GM21786 (cell line): Measurements from ENCODE around the gene PIK3R4.

Experiments used
- ATAC-seq: cut with Tn5 transposase; IDR thresholded peaks from one replicate; pipeline ENCODE4 v1.9.1; 2021; ENCODE audit not compliant: unreplicated experiment

PIK3R4 gene

DNA sequence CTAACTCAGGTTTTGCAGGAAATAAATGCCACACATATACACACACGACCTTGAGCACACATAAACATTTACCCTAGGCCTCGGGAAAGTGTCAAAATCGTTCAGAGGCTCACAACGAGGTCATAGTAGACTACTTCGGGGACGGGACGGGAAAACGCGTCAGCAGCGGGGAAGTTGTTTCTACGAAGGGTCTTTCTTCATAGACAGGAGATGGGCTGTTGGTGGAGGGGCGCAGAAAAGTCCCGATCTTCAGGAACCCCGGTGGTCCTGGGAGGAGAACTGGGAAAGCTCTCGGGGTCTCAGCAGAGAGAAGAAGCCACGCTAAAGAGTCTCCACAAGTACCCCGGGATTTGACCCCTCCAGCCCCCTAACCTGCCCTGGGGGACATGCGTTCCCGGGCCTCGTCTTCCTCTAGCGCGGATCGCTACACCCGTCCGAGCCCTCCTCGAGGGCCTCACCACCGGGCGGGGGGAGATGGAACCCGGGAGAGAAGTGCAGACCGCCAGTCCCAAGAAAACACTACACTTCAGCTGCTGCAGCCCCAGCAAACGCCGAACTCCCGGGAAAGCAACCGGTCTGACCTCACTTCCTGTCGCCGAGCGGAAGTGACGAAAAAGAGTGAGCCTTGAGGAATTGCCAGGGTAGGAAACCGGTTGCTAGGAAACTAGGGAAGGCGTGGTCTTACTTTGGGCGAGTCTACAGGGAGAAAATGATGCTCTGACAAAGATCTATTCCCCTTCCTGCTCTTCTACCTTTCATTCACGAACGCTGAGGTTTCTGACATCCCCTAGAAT is at the start of gene PIK3R4:
Gene PIK3R4, minus strand, starts transcription at position 584 of the 794 bp plus-strand sequence. CDS start 1,611 bp downstream, outside the sequence.
- ATAC-seq, result peak; percentile 96

DNA sequence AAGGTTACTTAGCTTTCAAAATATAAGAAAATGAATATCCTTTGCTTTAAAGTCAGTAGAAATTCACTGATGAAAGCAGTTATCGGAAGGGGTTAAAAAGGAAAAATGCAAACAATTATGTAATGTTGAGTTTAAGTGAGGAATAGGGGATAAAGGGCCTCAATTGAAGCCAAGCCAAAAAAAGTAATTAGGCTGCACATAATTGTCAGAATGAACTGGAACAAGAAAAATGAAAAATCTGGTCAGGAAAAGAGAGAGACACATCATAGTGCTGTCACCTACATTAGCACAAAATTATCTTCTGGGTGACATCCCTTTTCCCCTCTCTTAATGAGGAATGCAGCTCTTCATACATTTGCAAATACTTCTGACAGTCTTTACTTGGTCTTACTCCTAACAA is 48.8 kb upstream of the PIK3R4 start:
- no peak for ATAC-seq

DNA sequence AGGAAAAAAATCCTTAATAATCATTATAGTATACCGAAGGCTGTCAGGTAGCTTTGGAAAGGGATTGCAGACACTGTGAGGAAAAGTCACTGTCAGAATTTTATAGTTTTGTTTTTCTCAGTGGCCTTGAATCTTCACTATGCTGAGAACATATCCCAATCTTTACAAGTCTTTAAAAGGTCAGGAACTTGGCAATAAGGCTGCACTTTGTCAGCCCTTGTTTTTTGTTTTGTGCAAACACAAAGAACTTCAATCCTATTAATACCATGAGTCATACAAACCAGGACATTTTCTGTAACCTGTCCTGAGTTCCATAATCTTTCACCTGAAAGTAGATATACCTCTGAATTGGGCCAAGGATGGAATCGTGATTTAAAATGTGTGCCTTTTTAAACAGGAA is 45.6 kb upstream of the PIK3R4 start:
- no peak for ATAC-seq

DNA sequence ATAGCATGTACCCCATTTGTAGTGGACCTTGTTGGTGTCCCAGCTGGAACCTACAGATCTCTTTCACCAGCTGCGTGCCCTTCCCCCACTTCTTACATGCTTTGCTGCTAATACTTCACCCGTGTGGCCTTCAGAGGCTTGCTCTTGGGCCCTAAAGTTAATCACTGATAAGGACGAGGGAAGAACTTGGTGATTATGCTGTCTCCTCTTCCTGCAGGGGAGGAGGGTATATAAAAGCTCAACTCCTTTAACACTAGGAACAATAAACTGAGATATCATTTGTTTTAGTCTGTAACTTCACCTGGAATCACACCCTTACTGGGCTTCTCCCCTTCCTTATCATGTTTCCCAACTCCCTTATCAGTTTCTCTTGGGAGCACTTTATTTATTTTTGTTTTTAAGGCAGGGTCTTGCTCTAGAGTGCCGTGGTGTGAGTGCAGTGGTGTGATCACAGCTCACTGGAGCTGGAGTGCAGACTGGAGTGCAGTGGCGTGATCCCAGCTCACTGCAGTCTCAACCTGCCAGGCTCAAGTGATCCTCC is 43.2 kb upstream of the PIK3R4 start:
- ATAC-seq, result no peak

DNA sequence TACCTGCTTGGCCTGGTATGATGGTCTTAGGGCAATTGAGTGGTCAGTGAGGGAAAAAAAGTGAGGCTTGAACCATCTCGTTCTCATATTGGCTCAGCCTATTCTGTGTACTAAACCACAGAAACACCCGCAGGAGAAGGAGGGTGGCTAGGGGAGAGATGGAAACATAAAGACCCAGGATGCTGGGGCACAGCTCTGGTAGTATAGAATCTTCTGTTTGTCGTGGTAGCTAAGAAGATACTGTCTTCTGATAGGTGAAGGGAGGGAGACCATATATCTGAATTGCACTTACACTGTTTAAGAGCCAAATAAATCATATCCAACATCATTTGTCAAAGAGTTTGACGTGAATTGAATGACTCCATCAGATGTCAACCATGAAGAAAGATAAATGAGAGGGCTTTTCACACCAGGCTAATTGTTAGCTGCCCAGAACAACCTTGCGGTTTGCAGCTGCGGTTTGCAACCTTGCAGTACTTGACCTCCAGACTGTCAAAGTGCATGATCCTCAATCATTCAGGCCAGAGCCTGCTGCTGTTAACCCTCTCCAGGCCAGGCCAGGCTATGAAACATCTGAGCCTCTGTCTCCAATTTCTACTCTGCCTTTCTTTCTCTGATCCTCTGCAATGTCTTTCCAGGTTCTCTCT is 40.9 kb upstream of the PIK3R4 start:
- no peak for ATAC-seq

DNA sequence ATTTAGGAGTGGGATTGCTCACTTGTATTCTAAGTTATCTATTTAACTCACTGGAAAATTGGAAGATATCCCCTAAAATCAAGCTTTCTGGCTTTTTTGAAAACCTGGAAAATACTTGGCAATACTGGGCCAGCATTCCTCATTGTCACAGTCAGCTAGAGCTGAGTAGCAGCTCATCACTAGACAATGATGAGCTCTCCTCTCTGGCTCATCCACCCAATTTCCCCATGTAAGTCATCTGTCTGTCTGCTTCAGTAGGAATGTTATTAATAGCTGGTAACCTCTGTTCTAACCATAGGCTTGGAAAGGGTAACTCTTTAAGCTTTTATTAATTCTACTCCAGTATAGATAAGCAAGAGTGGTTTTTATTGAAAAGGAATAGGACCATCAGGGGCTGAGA is 39.7 kb upstream of the PIK3R4 start:
- no peak for ATAC-seq

DNA sequence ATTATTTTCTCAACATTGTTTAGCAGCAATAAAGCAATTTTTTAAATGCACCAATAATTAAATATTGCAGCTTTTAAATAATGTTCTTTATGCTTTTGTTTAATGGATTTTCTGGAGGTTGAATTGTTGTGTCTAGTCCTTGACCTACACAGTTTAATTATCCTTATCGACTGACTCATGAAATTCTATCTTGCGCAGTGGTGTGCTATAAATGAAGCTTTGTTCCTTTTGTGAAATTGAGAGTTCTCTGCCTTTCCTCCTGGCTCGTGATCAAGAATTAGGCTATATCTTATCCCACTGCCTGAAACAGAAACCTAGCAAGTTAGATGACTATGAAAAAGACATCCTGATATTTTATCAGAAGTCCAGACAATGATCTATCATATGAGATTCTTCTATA is 37.0 kb upstream of the PIK3R4 start:
- ATAC-seq, result no peak

DNA sequence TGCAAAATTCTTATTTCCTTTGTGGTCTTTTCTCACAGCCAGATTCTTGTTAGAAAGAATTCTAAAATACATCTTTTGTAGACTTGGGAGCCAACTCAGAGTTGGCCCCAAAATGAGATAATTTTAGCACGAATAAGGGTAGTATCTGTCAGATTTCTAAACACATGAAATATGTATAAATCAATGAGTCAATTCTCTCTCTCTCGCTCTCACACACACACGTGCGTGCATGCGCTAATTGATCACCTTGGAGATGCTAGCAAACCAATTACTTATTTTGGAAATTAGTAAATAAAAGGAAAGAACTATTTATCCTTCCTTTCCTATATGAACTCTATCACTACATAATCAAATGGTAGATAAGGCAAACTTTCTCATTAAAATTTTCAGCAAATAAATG is 32.9 kb upstream of the PIK3R4 start:
- peak; percentile 21 for ATAC-seq

DNA sequence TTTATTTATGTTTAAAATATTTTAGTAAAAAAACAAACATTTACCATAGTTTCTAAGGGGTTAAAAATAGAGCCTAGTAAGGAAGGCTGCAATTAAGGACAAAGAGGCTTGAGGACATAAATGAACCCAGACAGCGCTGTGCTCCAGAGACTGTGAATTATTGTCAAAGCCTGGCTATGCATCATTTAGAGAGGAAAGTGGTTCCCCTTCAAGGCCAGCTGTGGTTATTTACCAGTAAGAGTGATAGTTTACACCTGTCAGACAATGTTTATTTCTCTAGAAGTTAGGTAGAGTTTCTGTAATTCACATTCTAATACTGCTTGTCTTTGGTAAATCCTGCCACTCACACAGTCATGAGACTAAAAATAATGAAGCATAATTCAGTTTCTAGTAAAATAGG is 32.4 kb upstream of the PIK3R4 start:
- peak; percentile 83 for ATAC-seq

DNA sequence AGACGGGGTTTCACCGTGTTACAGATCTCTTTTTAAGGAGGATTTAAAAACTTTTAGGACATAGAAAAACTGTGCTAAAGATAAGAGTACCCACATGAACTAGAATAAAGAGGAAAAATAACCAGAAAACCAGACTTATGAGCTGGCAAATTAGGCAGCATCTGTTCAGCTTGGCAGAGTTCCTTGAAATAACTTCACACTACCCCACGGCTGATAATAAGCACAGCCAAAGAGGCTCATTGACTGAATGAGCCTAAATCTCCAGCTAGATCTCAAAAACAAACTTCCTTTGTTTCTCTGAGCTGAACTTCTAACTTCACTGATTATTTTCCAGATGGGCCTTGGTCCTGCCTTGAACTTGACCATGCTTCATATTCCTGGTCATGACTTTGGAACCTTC is 26.7 kb upstream of the PIK3R4 start:
- no peak for ATAC-seq

DNA sequence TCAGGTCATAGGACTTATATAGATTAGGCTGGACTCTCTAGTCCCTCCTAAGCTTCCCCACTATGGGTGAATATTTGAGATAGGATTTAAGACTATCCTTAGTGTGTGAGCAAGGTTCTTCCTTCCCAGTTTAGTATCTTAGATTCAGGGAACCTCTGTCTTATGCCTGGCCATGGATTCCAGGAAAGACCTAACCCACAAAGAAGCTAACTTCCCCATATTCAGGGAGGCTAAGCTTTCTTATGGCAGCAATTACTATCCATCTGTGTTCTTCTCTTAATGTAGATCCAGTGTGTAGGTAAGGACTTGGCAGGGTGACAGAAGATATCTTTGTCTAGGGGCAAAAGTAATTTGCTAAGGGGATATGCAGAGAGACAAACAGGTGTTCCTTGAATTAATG is 25.5 kb upstream of the PIK3R4 start:
- no peak for ATAC-seq

DNA sequence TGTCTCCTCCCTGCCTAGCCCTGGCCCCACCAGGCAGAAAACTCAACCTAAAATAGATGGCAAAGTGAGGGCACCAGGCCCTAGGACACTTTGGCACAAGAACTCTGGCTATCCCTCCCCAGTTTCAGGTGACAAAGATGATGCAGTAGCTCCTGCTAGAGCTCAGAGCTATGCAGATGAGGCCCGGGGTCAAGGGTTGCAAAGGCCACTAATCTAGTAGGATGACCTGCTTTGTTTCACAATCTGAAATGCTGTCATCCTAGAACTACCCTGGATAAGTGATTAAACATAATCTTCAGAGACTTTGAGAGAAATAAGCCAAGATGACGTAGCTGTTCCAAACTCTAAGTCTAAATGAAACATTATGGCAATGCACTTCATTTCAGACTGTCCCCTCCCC is 24.0 kb upstream of the PIK3R4 start:
- no peak for ATAC-seq

DNA sequence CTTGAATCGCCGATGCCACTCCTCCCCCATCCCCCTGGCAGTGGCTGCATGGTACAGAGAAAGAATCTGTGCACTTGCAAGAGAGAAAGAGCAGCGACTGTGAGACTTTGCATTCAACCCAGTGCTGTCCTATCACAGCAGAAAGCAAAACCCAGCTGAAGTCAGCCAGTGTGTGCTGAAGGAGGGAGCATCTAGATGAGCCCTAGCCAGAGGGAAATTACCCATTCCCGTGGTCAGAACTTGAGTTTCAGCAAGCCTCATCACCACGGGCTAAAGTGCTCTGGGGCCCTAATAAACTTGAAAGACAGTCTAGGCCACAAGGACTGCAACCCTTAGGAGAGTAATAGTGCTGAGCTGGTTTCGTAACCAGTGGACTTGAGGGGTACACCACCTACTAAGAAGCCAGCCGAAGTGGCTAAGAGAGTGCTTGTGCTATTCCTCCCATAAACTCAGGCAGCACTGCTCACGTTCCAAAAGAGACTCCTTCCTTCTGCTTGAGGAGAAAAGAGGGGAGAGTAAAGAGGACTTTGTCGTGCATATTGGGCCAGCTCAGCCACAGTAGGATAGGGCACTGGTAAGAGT is 15.2 kb upstream of the PIK3R4 start:
- ATAC-seq, result no peak

DNA sequence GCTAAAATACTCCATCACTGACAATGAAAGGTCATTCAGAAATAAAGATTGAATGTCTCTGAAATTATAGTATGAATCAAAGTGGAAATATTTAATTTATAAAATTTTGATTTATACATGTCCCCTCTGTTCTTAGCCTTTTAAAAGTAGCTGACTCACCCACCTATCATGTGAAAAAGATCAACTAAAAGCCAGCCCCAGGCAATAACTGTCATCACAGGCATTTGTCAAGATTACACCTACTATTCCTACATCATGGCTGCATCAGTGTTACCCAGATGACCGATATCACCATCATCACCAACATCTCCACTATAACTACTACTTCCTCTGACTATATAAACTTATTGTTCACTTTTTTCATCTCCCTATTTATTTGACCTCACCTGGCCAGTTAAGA is 14.3 kb upstream of the PIK3R4 start:
- ATAC-seq, result no peak

DNA sequence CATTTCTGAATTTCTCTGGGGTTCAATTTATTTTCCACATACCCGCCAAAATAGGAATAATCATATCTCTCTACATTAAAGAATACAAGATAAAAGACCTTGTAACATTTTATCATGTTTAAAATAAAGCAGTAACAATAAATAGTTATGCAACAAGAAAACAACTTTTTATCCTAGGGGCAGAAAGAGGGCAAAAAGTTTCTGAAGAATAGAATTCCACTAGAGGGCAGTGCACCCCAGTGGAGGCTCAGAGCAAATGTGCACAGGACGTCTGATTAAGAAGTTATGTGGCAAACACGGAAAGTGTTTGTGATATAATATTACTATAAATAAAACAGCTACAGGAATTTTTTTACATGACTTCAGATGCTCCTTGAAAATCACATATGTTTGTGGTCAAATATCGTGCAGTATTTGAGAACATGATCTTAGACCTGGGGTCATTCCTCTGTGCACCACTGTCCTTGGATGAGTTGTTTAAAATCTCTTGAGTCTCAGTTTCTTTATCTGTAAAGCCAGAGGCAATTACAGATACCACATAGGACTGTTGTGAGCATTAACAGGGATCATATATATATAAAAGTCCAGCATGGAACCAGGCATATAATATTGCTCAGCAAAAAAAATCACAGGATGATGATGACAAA is 13.2 kb upstream of the PIK3R4 start:
- peak; percentile 51 for ATAC-seq

DNA sequence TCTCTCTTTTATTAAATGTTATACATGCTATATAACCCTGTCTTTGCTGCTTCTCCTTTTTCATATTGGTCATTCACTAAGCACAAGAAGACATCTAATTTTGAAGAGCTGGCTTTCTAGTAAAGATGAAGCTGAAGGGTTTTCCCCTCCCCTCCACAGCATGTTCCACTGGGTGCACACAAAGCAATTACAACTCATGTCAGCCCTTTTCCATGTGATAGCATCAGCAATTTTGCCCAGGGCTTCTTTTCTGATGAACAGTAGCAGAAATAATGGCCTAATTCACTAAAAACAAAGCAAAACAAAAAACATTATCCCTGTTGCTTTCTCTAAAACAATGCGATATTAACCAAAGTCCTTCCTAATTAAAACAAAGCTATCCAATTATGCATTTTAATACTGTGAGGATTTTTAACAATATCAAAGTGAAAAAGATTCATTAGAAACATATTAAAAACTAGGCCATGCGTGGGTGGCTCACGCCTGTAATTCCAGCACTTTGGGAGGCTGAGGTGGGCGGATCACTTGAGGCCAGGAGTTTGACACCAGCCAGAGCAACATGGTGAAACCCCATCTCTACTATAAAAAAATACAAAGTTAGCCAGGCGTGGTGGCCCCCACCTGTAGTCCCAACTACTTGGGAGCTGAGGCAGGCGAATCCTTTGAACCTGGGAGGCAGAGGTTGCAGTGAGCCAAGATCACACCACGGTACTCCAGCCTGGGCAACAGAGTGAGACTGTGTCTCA is 12.2 kb upstream of the PIK3R4 start:
- no peak for ATAC-seq

DNA sequence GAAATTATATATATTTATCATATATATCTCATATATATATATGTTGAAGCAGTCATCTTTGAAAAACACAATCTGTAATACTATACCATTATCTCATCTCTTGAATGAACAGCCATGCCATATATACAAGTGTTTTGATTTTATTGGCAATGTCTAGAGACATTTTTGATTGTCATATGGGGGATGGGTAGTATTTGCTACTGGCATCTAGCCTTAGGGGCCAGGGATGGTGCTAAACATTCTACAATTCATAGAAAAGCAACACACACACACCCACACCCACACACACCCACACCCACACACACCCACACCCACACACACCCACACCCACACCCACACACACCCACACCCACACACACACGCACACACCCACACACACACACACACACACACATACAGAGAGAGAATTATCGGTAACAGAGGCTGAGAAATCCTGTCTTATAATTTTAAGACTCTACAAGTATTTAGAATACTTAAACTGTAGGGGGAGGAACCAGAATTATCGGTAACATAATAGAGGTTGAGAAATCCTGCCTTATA is 11.1 kb upstream of the PIK3R4 start:
- no peak for ATAC-seq

DNA sequence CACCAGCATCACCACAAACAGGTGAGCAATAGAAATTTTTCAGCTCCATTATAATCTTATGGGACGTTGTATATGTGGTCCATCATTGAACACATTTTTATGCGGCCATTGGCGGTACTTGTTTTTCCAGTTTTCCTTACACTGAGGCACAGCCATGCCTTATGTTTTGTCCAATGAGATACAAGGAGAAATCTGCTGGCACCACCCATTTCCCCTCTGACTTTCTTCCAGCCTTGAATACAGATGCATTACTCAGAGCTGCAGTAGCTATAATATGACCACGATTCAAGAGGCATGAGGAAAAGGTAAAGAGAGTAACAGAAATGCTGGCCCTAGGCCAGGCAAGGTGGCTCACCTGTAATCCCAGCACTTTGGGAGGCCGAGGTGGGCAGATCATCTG is 9.0 kb upstream of the PIK3R4 start:
- no peak for ATAC-seq

DNA sequence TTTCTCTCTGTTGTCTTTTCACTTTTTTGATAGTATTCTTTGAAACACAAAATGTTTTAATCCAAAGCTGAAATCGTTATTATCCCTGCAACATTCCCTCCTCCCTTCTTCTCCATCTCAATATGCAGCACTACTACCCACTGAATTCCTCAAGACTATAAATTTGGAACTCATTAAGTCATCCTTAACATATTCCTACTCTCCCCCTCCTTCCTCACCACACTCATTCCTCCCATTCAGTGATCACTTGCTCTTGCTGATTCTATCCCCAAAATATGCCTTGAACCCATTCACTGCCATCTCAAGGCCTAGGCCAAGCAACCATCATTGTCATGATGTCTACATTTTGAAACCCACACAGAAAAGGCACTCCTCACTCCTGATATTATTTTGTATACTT is 2.4 kb upstream of the PIK3R4 start:
- ATAC-seq, result no peak

DNA sequence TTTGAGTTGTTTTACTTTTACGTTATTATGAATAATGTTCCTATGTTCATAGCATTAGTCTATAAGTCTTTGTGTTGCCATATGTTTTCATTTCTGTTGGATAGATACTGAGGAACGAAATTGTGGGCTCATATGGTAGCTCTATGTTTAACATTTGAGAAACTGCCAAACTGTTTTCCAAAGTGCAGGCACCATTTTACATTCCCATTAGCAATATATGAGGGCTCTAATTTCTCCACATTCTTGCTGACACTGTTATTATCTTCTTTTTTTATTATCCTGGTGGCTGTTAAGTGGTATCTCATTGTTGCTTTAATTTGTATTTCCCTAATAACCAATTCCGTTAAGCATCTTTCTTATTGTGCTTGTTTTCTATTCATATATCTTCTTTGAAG is 1.8 kb upstream of the PIK3R4 start:
- ATAC-seq, result no peak

DNA sequence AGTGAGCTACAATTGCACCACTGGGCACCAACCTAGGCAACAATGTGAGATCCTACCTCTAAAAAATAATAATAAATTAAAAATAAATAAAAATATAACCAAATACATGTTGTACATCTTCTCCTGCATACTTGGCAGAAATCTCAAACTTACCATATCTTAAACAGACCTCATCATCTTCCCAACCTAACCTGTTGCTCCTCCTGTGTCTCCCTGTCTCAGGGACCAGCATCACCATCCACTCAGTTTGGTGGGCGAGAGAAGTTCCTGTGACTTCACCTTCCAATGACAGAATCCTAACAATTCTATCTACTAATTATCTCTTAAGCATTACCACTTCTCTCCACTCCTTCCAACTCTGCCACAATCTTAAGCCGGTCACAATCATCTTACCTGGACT is 3.3 kb downstream of the PIK3R4 start:
- no peak for ATAC-seq
